GM12891 (cell line): Measurements from ENCODE around the gene TMEM45A.
"Not testable (repeated sequence)": the region's sequence is repeated elsewhere in the genome, so short reads cannot be mapped to it uniquely, and the experiment has no call there.

Experiments used
- DNase-seq: peaks from one replicate; pipeline ENCODE4 v3.0.0; 2011; ENCODE audit warnings: low spot score; ENCODE audit not compliant: insufficient read length
- FAIRE-seq: peaks from 2 replicates; lab custom pipeline; 2011; peaks lifted over from hg19 to GRCh38; lab: Jason Lieb, UNC
- PAX5 ChIP-seq: IDR thresholded peaks from 2 replicates; pipeline ENCODE4 v1.6.1; 2011; ENCODE audit warnings: low read length, moderate library complexity, mild to moderate bottlenecking; ENCODE audit not compliant: insufficient read depth, severe bottlenecking
- POLR2A ChIP-seq: IDR thresholded peaks from 2 replicates; pipeline ENCODE4 v1.6.1; 2011; ENCODE audit warnings: low read depth, low read length, control low read depth
- POLR2AphosphoS5 ChIP-seq: IDR thresholded peaks from 2 replicates; pipeline ENCODE4 v1.6.1; 2011; ENCODE audit warnings: low read depth, low read length, control low read depth
- POU2F2 ChIP-seq: IDR thresholded peaks from 2 replicates; pipeline ENCODE4 v1.6.1; 2011; ENCODE audit warnings: low read depth, mild to moderate bottlenecking, control low read depth, low read length, moderate library complexity
- SPI1 ChIP-seq: IDR thresholded peaks from 2 replicates; pipeline ENCODE4 v1.6.1; 2011; ENCODE audit warnings: low read depth, low read length, control low read depth
- TAF1 ChIP-seq: IDR thresholded peaks from 2 replicates; pipeline ENCODE4 v1.6.1; 2011; ENCODE audit warnings: low read depth, low read length, control low read depth

The TMEM45A gene

GRCh38 chr3:100527347-100527735 lies 34.9 kb downstream of the TMEM45A start:
- DNase-seq (no peak), FAIRE-seq (no peak)
- no peak for TF ChIP-seq POLR2AphosphoS5
- no peak for TF ChIP-seq PAX5
- no peak for TF ChIP-seq SPI1
- no peak for TF ChIP-seq POLR2A
- TF ChIP-seq POU2F2: no peak

GRCh38 chr3:100531093-100531492 lies 38.7 kb downstream of the TMEM45A start:
- DNase-seq (no peak), FAIRE-seq (no peak)
- TF ChIP-seq TAF1: no peak

DNA sequence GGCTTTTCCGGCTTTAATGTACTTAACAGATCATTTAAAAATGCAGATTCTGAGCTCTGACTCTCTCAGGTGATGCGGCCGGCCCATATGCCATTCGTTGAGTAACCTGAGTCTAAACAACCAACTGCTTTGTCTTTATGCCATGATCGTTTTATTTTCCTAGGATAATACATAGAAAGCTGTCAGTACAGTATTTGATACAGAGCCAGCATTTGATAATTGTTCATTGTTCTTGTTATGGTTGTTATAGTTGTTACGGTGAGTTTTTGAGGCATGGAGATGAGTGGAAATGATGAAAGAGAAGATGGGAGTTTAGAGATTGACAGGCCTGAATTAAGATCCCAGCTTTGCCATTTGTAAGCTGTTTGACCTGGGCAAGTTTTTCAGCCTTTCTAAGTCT lies 40.0 kb downstream of the TMEM45A start:
- TF ChIP-seq PAX5: no peak
- no peak for TF ChIP-seq POU2F2
- no peak for TF ChIP-seq POLR2A
- no peak for TF ChIP-seq POLR2AphosphoS5
- TF ChIP-seq SPI1: no peak
- no peak for TF ChIP-seq TAF1
- DNase-seq: no peak
- FAIRE-seq: no peak

- DNase-seq: no peak
- no peak for FAIRE-seq
- TF ChIP-seq SPI1 (no peak), POLR2A (no peak), PAX5 (no peak), POLR2AphosphoS5 (no peak), TAF1 (no peak), POU2F2 (no peak)
These were observed 40.8 kb downstream of the TMEM45A start for GRCh38 chr3:100533176-100533575.

GRCh38 chr3:100535610-100535943 lies 43.2 kb downstream of the TMEM45A start:
- DNase-seq (no peak), FAIRE-seq (no peak)
- TF ChIP-seq SPI1 (no peak), PAX5 (no peak), POU2F2 (no peak), TAF1 (no peak), POLR2A (no peak), POLR2AphosphoS5 (no peak)

- TF ChIP-seq TAF1 (no peak), PAX5 (no peak), POLR2AphosphoS5 (no peak), POLR2A (no peak), POU2F2 (no peak), SPI1 (no peak)
- FAIRE-seq (no peak), DNase-seq (no peak)
These were observed 43.7 kb downstream of the TMEM45A start for GRCh38 chr3:100536093-100536492.

DNA sequence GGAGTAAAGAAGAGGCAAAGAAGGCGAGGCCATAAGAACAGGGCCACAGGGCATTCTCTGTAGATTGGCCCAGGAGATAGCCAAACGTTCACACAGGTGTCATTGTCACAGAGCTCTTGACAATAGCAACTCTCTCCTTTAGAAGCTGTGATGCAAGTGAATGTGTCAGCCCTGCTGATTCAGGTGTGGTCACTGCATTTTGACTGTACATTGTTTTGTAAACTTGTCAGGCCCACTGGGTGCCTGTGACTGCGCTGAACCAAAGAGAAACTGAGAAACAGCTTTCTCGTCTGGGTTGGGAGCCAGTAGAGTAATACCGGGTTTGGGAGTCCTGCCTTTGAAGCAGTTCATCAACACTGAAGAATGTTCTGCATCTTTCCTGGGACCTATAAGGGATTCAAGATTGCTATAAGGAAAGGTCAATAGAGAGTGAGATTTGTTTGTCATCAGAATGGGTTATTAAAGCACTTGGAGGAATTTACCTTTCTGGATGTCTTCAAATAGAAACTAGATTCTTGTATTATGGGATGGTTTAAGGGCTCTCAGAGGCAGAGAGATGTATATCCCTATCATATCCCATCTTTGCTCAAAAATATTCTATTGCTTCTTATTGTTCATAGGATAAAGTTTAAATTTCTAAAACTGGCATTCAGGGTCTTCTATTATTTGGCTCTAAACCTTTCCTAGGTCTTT lies 45.4 kb downstream of the TMEM45A start:
- TF ChIP-seq POLR2A (no peak), POU2F2 (no peak)
- no peak for FAIRE-seq
- DNase-seq: no peak

DNA sequence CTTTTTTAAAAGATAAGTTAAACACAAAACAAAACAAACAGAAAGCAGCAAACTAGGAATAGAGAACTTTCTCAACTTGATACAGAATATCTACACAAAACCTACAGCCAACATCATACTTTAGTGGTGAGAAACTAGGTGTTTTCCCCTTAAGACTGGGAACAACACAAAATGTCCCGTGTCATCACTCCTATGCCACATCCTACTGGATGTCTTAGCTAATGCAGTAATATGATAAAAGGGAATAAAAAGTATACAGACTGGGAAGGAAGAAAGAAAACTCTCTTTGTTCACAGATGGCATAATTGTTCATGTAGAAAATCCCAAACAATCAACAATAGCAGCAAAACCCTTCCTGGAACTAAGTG lies 45.9 kb downstream of the TMEM45A start:
- TF ChIP-seq POLR2AphosphoS5 (no peak), POU2F2 (no peak), SPI1 (no peak), PAX5 (no peak), POLR2A (no peak), TAF1 (no peak)
- FAIRE-seq (no peak), DNase-seq (no peak)

GRCh38 chr3:100540791-100541334 lies 48.4 kb downstream of the TMEM45A start:
- no peak for FAIRE-seq
- TF ChIP-seq POLR2A (no peak), POLR2AphosphoS5 (no peak), SPI1 (no peak), PAX5 (no peak), POU2F2 (no peak), TAF1 (no peak)
- DNase-seq: no peak

- not testable (repeated sequence) for DNase-seq, FAIRE-seq
These were observed 49.0 kb downstream of the TMEM45A start for GRCh38 chr3:100541428-100541827.

DNA sequence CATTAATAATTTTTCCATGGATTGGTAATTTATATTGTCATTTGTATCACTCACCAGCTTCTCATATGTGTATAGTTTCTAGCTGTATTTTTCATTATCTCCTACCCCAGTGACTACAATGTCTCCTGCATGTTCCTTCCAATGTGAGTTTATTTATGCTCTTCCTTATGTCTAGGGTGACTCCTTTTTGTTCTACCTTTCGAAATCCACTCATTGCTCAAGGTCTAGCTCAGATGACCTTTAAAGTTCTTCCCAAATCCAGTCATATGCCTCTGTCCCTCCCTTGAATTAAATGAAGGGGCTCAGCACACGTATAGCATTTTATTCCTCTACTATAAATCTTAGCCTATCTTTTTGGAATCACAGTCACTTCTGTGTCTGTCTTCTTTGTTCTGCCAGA lies 53.0 kb downstream of the TMEM45A start:
- no peak for DNase-seq
- FAIRE-seq: no peak
- TF ChIP-seq TAF1: no peak
- no peak for TF ChIP-seq PAX5
- TF ChIP-seq POLR2AphosphoS5: no peak
- no peak for TF ChIP-seq POU2F2
- TF ChIP-seq POLR2A: no peak
- no peak for TF ChIP-seq SPI1
